Gastrocnemius medialis (tissue), 4 donors: Measurements from ENCODE around the gene CLCN6. TPM values are rescaled to one million over a fixed set of nuclear protein-coding genes. Genes with fewer than 3 reads are reported as not detected.
A peak's percentile ranks its signal among the peaks of the same experiment; 100 is the strongest.

Source experiments
- ATAC-seq, 2 donors: fragments of 150-250 bp; one replicate each; pipeline ENCODE4 v1.9.1; 2016
- DNase-seq, 2 donors: peaks; one replicate each; pipeline ENCODE4 v3.0.0-alpha.2; 2019
- H3K27ac ChIP-seq, 4 donors: fragments of 200-600 bp; sonication (generic); 1 replicate in 1 of 4; 2 replicates in 3 of 4; pipeline ENCODE4 v1.5.1; 2016 to 2018; ENCODE audit warnings: mild to moderate bottlenecking in 2 of 4, moderate library complexity in 1 of 4
- H3K27me3 ChIP-seq, 3 donors: fragments of 200-600 bp; sonication (generic) in 2 of 3; 1 replicate in 1 of 3; 2 replicates in 2 of 3; pipeline versions ENCODE4 v1.5.1 to v1.6.0; 2016 to 2019; ENCODE audit warnings: mild to moderate bottlenecking in 1 of 3, moderate library complexity in 1 of 3
- H3K36me3 ChIP-seq, 2 donors: fragments of 200-600 bp; sonication (generic) in 1 of 2; one replicate each; pipeline ENCODE4 v1.5.1; 2017 to 2018
- H3K4me1 ChIP-seq, 2 donors: fragments of 200-600 bp; sonication (generic) in 1 of 2; one replicate each; pipeline ENCODE4 v1.5.1; 2016 to 2017; ENCODE audit warnings: mild to moderate bottlenecking in 2 of 2
- H3K4me3 ChIP-seq, 4 donors: fragments of 200-600 bp; sonication (generic) in 3 of 4; 1 replicate in 1 of 4; 2 replicates in 3 of 4; pipeline ENCODE4 v1.5.1; 2016 to 2019; ENCODE audit warnings: mild to moderate bottlenecking in 2 of 4
- H3K9me3 ChIP-seq, 3 donors: fragments of 200-600 bp; sonication (generic) in 2 of 3; 1 replicate in 1 of 3; 2 replicates in 2 of 3; pipeline ENCODE4 v1.5.1; 2016 to 2019
- POLR2A ChIP-seq, 2 donors: fragments of 450-650 bp; IDR thresholded peaks; one replicate each; pipeline ENCODE4 v1.6.1; 2017; ENCODE audit warnings: antibody characterized with exemption in 2 of 2, mild to moderate bottlenecking in 2 of 2, moderate library complexity in 2 of 2
- in situ Hi-C, 4 donors: fragments of 200-750 bp; cut with MboI; loops; one replicate each; pipeline versions ENCODE4 v1.15.0 to v1.8.0; 2017; ENCODE audit warnings: low sequenced_read_pairs in 4 of 4
- intact Hi-C: fragments of 100-400 bp; cut with DNase I; formaldehyde crosslinking; loops from one replicate; pipeline ENCODE4 v1.15.1; 2023; ENCODE audit warnings: low total_unique reads
- total RNA-seq, 4 donors: library from RNA; depleted of rRNA; stranded (reverse); fragments of >200 nt; gene quantifications; one replicate each; pipeline versions ENCODE4 v1.1.0 to v1.2.3, GENCODE V29; 2016
- TF ChIP-seq, protein P1 (sequence below), 5 experiments: fragments of 450-650 bp in 3 of 5; fragments of 200-600 bp in 2 of 5; sonication (generic) in 2 of 5; IDR thresholded peaks in 4 of 5; conservative IDR thresholded peaks in 1 of 5; 1 replicate in 4 of 5; 2 replicates in 1 of 5; pipeline ENCODE4 v1.5.1; 2016 to 2019; ENCODE audit warnings: antibody characterized with exemption in 5 of 5, mild to moderate bottlenecking in 3 of 5, moderate library complexity in 3 of 5

Gene CLCN6
- total RNA-seq, 4 donors from 2014 or later, result 7.1 to 11.9 (median 9.5) TPM

DNA sequence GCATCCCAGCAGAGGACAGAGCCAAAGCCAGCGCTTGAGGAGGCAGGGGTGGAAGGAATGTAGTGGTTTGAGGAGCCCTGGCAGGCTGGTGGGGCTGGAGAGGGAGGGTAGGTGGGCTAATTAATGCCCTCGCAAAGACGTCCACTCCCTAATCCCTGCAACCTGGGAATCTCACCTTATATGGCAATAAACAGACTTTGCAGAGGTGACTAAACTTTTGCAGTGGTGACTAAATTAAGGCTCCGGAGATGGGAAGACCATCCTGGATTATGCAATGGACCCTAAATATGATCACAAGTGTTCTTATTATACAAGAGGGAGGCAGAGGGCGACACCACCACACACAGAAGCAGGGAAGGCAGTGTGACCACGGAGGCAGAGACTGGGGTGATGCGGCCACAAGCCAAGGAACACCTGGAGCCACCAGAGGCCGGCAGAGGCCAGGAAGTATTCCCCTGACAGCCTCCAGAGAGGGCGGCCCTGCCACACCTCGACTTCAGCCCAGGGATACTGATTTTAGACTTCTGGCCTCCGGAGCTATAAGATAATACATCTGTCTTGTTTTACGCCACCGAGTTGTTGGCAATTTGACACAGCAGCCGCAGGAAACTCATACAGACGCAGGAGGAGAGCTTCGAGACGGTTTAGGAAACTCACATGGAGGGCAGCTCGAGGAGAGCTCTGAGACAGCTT lies 75.9 kb downstream of the CLCN6 start:
- Histone ChIP-seq H3K4me3 (no peak overlapping the region), H3K27me3 (no peaks in the 10 kb centered on the region), H3K4me1 (peaks cover 47 to 69% of the 10 kb centered on the region in 2 donors), H3K9me3 (no peaks in the 10 kb centered on the region), H3K36me3 (no peaks in the 10 kb centered on the region), H3K27ac (peak overlapping the region; percentile 71 to 97 (median 84))
- in situ Hi-C loops, result no loop called here
- ATAC-seq, result no peak
- intact Hi-C loops, result loop anchor here (5.0 kb wide), 1 partner anchor 80 kb away; no protein-coding TSS in a partner anchor
- TF ChIP-seq, protein P1, sequence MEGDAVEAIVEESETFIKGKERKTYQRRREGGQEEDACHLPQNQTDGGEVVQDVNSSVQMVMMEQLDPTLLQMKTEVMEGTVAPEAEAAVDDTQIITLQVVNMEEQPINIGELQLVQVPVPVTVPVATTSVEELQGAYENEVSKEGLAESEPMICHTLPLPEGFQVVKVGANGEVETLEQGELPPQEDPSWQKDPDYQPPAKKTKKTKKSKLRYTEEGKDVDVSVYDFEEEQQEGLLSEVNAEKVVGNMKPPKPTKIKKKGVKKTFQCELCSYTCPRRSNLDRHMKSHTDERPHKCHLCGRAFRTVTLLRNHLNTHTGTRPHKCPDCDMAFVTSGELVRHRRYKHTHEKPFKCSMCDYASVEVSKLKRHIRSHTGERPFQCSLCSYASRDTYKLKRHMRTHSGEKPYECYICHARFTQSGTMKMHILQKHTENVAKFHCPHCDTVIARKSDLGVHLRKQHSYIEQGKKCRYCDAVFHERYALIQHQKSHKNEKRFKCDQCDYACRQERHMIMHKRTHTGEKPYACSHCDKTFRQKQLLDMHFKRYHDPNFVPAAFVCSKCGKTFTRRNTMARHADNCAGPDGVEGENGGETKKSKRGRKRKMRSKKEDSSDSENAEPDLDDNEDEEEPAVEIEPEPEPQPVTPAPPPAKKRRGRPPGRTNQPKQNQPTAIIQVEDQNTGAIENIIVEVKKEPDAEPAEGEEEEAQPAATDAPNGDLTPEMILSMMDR (IDR thresholded peaks at IDR 0.05 in 4 of 5, conservative IDR thresholded peaks at IDR 0.05 in 1 of 5), result no peak
- no peak for TF ChIP-seq POLR2A (IDR thresholded peaks at IDR 0.05)
- DNase-seq, result no peak

DNA sequence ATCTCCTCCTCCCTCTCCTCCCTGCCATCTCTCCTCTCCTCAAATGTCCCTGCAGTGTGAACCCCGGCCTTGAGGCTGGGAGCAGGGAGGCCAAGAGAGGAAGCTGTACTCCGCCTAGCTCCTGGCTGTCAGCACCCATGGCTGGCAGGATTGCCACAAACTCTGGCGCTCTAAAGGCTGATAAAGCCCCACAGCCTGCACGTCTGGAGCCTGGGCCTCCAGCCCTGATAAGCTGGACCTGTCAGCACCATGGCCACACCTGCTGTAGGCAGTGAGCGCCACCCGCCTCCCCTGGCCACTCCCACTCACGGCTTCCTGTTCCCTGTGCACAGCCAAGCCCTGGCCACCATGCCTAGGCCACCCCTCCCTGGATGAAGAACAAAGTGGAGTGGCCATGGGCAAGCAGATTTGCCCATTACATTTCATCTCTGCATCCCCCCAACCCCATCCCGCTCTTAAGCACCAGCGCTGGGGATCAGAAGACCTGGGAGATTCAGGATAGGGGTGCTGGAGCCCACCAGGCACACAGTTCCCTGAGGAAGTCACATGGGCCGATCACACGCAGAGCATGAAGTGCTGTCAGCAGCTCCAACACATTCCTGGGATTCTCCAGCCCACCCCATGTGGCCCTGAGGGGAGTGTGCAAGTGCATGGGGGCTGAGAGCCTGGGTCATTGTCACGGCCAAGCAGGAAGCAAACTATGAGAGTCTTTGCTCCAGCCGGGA lies 77.0 kb downstream of the CLCN6 start:
- Histone ChIP-seq H3K9me3 (no peaks in the 10 kb centered on the region), H3K27ac (peak overlapping the region; percentile 6 to 97 (median 52)), H3K36me3 (no peaks in the 10 kb centered on the region), H3K27me3 (no peaks in the 10 kb centered on the region), H3K4me1 (peaks cover 57 to 75% of the 10 kb centered on the region in 2 donors), H3K4me3 (no peak overlapping the region)
- intact Hi-C loops, result loop anchor here (5.0 kb wide), 1 partner anchor 81 kb away; no protein-coding TSS in a partner anchor
- ATAC-seq, result peak in 1 of 2 donors; percentile 10
- TF ChIP-seq POLR2A (IDR thresholded peaks at IDR 0.05), result peak in 1 of 2 donors; percentile 43
- TF ChIP-seq, protein P1 (IDR thresholded peaks at IDR 0.05 in 4 of 5, conservative IDR thresholded peaks at IDR 0.05 in 1 of 5), result no peak
- in situ Hi-C loops, result no loop called here
- DNase-seq, result peak; percentile 73 to 84

DNA sequence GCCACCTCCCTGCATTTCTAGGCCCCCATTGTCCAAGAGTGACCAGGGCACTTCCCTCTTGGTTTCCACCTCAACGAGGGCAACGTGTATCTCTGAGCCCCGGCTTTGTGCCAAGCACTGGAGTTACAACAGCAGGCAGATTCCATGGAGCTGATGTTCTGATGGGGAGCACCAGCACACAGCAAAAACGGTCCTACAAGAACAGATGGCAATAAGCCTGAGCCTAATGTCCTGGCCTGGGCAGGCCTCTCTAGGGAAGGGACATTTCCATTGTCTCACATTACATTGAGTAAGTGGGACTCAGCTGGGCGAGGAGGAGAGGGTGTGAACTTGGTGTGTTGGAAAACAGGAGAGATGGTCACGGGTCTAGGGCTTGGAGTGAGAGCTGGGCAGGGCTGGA lies 79.9 kb downstream of the CLCN6 start:
- intact Hi-C loops, result loop anchor here (1.0 to 5.0 kb wide), 2 partner anchors 12 to 149 kb away; partner anchors contain the start of gene AGTRAP
- DNase-seq (peak; percentile 86 to 90), ATAC-seq (peak; percentile 83 to 85)
- Histone ChIP-seq H3K27me3 (no peaks in the 10 kb centered on the region), H3K27ac (peak overlapping the region; percentile 74 to 92 (median 80)), H3K4me1 (peaks cover 34 to 53% of the 10 kb centered on the region in 2 donors), H3K4me3 (no peak overlapping the region), H3K9me3 (no peaks in the 10 kb centered on the region), H3K36me3 (no peaks in the 10 kb centered on the region)
- TF ChIP-seq POLR2A (IDR thresholded peaks at IDR 0.05), result no peak
- TF ChIP-seq, protein P1 (IDR thresholded peaks at IDR 0.05 in 4 of 5, conservative IDR thresholded peaks at IDR 0.05 in 1 of 5), result no peak
- in situ Hi-C loops, result no loop called here

DNA sequence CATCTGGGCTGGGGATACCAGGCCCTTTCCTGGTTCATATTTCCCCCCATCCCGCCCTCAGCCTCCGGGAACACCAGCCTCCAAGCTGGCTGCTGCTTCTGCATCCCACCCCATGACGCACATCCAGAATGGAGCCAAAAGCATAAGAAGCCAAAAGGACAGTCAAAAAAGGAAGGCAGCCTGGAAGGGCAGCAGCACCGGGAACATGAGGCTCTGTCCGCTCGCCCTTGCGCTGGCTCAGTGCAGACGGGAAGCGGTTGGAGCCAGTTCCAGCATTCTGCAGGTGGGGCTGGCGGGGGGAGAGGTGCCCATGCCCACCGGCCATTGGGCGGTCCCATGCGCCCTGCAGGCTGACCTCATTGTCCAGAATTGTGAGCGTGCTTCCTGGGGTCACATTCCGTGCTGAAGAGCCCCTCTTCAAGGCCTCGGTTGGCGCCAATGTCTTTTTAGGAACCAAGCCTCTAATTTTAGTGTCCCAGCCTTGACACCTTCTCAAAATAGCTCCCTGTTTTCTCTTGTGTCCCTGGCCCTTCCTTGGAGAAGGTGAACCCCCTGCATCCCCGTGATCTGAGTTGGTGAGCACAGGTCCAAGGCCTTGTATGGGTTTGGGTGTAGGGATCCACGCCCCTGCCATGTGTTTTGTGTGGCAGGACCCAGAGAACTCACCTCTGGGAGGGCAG lies 81.1 kb downstream of the CLCN6 start:
- peak; percentile 19 to 31 for ATAC-seq
- no peak for TF ChIP-seq POLR2A (IDR thresholded peaks at IDR 0.05)

More for the DNA sequence above, 81.1 kb downstream of the CLCN6 start:
- Histone ChIP-seq H3K9me3 (no peaks in the 10 kb centered on the region), H3K27me3 (no peaks in the 10 kb centered on the region), H3K36me3 (no peaks in the 10 kb centered on the region), H3K4me1 (peaks cover 23 to 41% of the 10 kb centered on the region in 2 donors), H3K27ac (peak overlapping the region; percentile 74 to 92 (median 80)), H3K4me3 (no peak overlapping the region)
- in situ Hi-C loops (no loop called here), intact Hi-C loops (loop anchor here (1.0 to 5.0 kb wide), 2 partner anchors 13 to 150 kb away; partner anchors contain the start of gene AGTRAP)
- peak in 1 of 2 donors; percentile 52 for DNase-seq
